ENCODE measurements around the gene ITFG1.

The ITFG1 gene

DNA sequence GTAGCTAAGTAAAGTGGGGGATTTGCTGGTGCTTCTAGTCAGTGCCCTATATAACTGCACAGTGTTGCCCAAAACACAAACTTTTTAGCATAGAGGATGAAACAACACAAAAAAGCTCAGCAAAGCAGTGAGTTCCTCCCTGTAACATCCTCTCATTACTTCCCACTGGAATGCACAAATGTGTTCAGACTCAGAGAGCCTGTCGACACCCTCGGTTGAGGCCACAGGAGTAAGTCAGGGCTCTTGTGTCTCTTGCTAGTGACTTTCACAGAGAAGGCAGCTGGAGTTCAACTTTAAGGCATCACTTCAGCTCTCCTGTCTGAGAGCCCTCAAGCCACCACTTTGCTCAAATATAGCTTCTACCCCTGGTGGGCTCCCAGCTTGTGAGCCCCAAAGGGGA lies 209.9 kb downstream of the ITFG1 start:
- no peak for TF ChIP-seq CTCF (IDR thresholded peaks at IDR 0.05; ENCODE audit: insufficient read depth, low read depth, low read length, missing control alignments)
- no peak for DNase-seq (ENCODE audit: low read depth)
- H3K4me3 ChIP-seq (ENCODE audit: low read depth, low read length), result no peak overlapping the region

- TF ChIP-seq CTCF (IDR thresholded peaks at IDR 0.05; ENCODE audit: insufficient read depth, low read depth, low read length, missing control alignments), result no peak
- no peak for DNase-seq (ENCODE audit: low read depth)
These were observed 213.2 kb downstream of the ITFG1 start for GRCh38 chr16:47247690-47248089.

GRCh38 chr16:47244206-47244605 lies 216.7 kb downstream of the ITFG1 start:
- no peak for DNase-seq (ENCODE audit: low read depth)
- H3K4me3 ChIP-seq (ENCODE audit: low read depth, low read length), result no peak overlapping the region
- no peak for TF ChIP-seq CTCF (IDR thresholded peaks at IDR 0.05; ENCODE audit: insufficient read depth, low read depth, low read length, missing control alignments)

More at GRCh38 chr16:47247690-47248089, 213.2 kb downstream of the ITFG1 start:
- H3K4me3 ChIP-seq (ENCODE audit: low read depth, low read length), result no peak overlapping the region

DNA sequence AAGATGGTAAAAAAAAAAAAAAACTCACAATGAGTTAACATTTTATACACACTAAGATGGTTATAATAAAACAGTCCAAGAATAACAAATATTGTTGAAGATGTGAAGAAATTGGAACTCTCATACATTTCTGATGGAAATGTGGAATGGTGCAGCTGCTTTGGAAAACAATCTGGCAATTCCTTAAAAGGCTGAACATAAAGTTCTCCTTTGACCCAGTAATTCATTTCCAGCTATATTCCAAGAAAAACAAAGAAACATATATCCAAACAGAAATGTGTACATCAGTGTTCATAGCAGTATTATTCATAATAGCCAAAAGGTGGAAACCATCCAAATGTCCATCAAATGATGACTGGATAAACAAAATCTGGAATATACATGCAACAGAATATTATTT lies 219.8 kb downstream of the ITFG1 start:
- no peak for TF ChIP-seq CTCF (IDR thresholded peaks at IDR 0.05; ENCODE audit: insufficient read depth, low read depth, low read length, missing control alignments)
- DNase-seq (ENCODE audit: low read depth), result no peak
- no peak overlapping the region for H3K4me3 ChIP-seq (ENCODE audit: low read depth, low read length)

GRCh38 chr16:47236716-47237115 lies 224.1 kb downstream of the ITFG1 start:
- no peak for TF ChIP-seq CTCF (IDR thresholded peaks at IDR 0.05; ENCODE audit: insufficient read depth, low read depth, low read length, missing control alignments)
- no peak for DNase-seq (ENCODE audit: low read depth)
- H3K4me3 ChIP-seq (ENCODE audit: low read depth, low read length), result no peak overlapping the region

DNA sequence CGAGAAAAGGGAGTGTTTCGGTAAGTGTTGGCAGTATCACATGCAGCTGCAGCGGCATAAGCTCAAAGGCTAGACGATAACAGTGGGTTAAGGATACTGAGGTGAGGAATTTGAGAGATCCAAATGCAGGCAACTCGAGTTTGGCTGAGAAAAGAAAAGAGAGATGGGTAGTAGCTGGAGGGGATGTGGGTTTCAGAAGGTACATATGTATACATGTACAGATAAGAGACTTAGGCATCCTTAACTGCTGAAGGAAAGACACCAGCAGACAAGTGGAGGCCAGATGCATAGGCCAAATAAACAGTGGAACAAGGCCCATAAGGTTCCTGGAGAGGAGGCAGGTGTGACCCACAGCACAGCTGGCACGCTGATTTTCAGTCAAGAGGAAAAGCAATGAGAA lies 230.6 kb downstream of the ITFG1 start:
- TF ChIP-seq CTCF (IDR thresholded peaks at IDR 0.05; ENCODE audit: insufficient read depth, low read depth, low read length, missing control alignments), result no peak
- no peak overlapping the region for H3K4me3 ChIP-seq (ENCODE audit: low read depth, low read length)
- DNase-seq (ENCODE audit: low read depth), result no peak

Data from GM12865 (cell line).